ENCODE data around the gene NEK10. TPM values are rescaled to one million over a fixed set of nuclear protein-coding genes. Genes with fewer than 3 reads are reported as not detected.
"Not testable (repeated sequence)": the region's sequence is repeated elsewhere in the genome, so short reads cannot be mapped to it uniquely, and the experiment has no call there.

NEK10 gene
- total RNA-seq, 1 experiment from 2014 or later: 0.66 TPM

DNA sequence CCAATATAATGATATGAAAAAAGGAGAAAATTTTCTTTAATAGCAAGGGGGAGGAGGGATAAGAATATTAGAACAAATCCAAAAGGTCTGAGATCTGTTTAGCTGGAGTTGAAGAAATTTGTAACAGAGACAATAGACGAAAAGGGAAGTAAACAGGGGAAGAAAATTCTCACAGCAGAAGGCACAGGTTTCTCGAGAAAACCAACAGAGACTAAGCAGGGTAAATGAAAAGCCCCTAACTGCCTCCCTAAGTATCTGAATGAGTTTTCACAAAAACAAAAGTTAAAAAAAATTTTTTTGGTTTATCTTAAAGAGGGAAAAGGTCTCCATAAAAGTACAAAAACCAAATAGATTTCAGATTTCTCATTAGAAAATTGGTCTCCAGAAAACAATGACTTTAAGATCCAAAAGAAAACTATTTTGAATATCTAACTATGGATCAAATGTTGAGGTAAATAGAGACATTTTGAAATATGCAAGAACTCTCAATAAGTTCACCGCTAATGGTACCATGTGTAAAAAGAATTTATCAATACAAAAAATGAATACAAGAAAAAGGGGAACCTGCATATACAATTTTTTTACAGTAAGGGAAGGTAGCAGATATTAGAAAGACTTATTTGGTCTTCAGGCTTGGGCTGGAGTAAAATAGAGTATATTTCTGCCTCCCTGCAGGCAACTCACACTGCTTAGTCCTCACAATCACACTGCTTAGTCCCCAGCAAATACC, 23.9 kb upstream of the NEK10 start:
- Histone ChIP-seq H2AFZ (ENCODE audit: low read length) (no peak overlapping the region), H3K23ac (ENCODE audit: insufficient read length, low read depth, low read length) (no peak overlapping the region), H3K4me1 (ENCODE audit: insufficient read depth, low read length) (no peaks in the 10 kb centered on the region), H2BK5ac (ENCODE audit: insufficient read length, low read length) (no peak overlapping the region), H3K79me2 (ENCODE audit: insufficient read depth, low read length) (no peaks in the 10 kb centered on the region), H3T11ph (ENCODE audit: low read length) (no peak overlapping the region), H2BK15ac (ENCODE audit: low read depth, low read length) (no peak overlapping the region), H2AK5ac (ENCODE audit: insufficient read length, low read length) (no peak overlapping the region), H3K79me1 (ENCODE audit: insufficient read depth, low read depth, low read length, poor library complexity, severe bottlenecking) (no peaks in the 10 kb centered on the region), H4K91ac (ENCODE audit: insufficient read length, low read depth, low read length) (no peak overlapping the region), H3K27ac (ENCODE audit: insufficient read length, low read depth, low read length) (no peak overlapping the region), H3K4me2 (ENCODE audit: insufficient read depth, insufficient read length, low read length) (no peak overlapping the region), H4K20me1 (ENCODE audit: control insufficient read depth, insufficient read depth, insufficient read length) (no peaks in the 10 kb centered on the region), H3K23me2 (ENCODE audit: insufficient read length, low read depth, low read length, poor library complexity, severe bottlenecking) (no peaks in the 10 kb centered on the region), H2BK20ac (ENCODE audit: low read depth, low read length, poor library complexity, severe bottlenecking) (no peak overlapping the region), H3K4ac (ENCODE audit: low read depth, low read length) (no peak overlapping the region), H4K8ac (replicated peaks; ENCODE audit: insufficient read length, low read depth, low read length) (no peak overlapping the region), H3K9me3 (ENCODE audit: control insufficient read depth, low read depth, low read length) (no peaks in the 10 kb centered on the region), H3K56ac (ENCODE audit: insufficient read length, low read depth, low read length) (no peak overlapping the region), H3K9ac (ENCODE audit: extremely low read depth, insufficient read length, low read length) (no peak overlapping the region), H4K5ac (ENCODE audit: insufficient read length, low read depth, low read length) (no peak overlapping the region), H3K14ac (ENCODE audit: insufficient read depth, low read length) (no peak overlapping the region), H2BK12ac (ENCODE audit: insufficient read length, low read depth, low read length) (no peak overlapping the region), H2BK120ac (ENCODE audit: low read depth, low read length, poor library complexity, severe bottlenecking) (no peak overlapping the region), H3K27me3 (ENCODE audit: insufficient read depth, low read length) (no peaks in the 10 kb centered on the region), H3K18ac (ENCODE audit: insufficient read length, low read depth, low read length) (no peak overlapping the region)
- no peak overlapping the region for H3K4me3 Mint-ChIP-seq
- H3K27me3 Mint-ChIP-seq (ENCODE audit: low read depth): no peaks in the 10 kb centered on the region
- DNase-seq: no peak
- no CpG with 5 or more reads among the region's 3 CpGs for WGBS (ENCODE audit: extremely low coverage, insufficient read length, low lambda C conversion rate)
- H3K4me1 Mint-ChIP-seq: peaks cover 0 to 4% of the 10 kb centered on the region in 2 experiments; a peak in 1 of 4 replicates
- TF ChIP-seq, protein P1, sequence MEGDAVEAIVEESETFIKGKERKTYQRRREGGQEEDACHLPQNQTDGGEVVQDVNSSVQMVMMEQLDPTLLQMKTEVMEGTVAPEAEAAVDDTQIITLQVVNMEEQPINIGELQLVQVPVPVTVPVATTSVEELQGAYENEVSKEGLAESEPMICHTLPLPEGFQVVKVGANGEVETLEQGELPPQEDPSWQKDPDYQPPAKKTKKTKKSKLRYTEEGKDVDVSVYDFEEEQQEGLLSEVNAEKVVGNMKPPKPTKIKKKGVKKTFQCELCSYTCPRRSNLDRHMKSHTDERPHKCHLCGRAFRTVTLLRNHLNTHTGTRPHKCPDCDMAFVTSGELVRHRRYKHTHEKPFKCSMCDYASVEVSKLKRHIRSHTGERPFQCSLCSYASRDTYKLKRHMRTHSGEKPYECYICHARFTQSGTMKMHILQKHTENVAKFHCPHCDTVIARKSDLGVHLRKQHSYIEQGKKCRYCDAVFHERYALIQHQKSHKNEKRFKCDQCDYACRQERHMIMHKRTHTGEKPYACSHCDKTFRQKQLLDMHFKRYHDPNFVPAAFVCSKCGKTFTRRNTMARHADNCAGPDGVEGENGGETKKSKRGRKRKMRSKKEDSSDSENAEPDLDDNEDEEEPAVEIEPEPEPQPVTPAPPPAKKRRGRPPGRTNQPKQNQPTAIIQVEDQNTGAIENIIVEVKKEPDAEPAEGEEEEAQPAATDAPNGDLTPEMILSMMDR (conservative IDR thresholded peaks at IDR 0.05): no peak
- no peaks in the 10 kb centered on the region for H3K9me3 Mint-ChIP-seq
- H3K36me3 Mint-ChIP-seq (ENCODE audit: insufficient read depth in 1 of 3, low read depth in 3 of 3): peaks cover 17 to 54% (median 47%) of the 10 kb centered on the region in 3 experiments; a peak in 6 of 7 replicates
- H3K27ac Mint-ChIP-seq: peak overlapping the region in 1 of 3 experiments; percentile 89; a peak in 3 of 7 replicates

GRCh38 chr3:27392414-27392813, 23.2 kb upstream of the NEK10 start:
- not testable (repeated sequence) for H3T11ph ChIP-seq (ENCODE audit: low read length); DNase-seq; H3K14ac ChIP-seq (ENCODE audit: insufficient read depth, low read length); H4K5ac ChIP-seq (ENCODE audit: insufficient read length, low read depth, low read length); H3K4me2 ChIP-seq (ENCODE audit: insufficient read depth, insufficient read length, low read length); H2BK12ac ChIP-seq (ENCODE audit: insufficient read length, low read depth, low read length); H3K27me3 ChIP-seq (ENCODE audit: insufficient read depth, low read length); H3K4me1 Mint-ChIP-seq; H4K20me1 ChIP-seq (ENCODE audit: control insufficient read depth, insufficient read depth, insufficient read length); H3K27ac ChIP-seq (ENCODE audit: insufficient read length, low read depth, low read length); H3K9me3 ChIP-seq (ENCODE audit: control insufficient read depth, low read depth, low read length); H3K27me3 Mint-ChIP-seq (ENCODE audit: low read depth); H3K79me2 ChIP-seq (ENCODE audit: insufficient read depth, low read length); H3K9ac ChIP-seq (ENCODE audit: extremely low read depth, insufficient read length, low read length); H4K91ac ChIP-seq (ENCODE audit: insufficient read length, low read depth, low read length); H3K23me2 ChIP-seq (ENCODE audit: insufficient read length, low read depth, low read length, poor library complexity, severe bottlenecking); H2AFZ ChIP-seq (ENCODE audit: low read length); H2AK5ac ChIP-seq (ENCODE audit: insufficient read length, low read length); H2BK20ac ChIP-seq (ENCODE audit: low read depth, low read length, poor library complexity, severe bottlenecking); H4K8ac ChIP-seq (replicated peaks; ENCODE audit: insufficient read length, low read depth, low read length); H3K9me3 Mint-ChIP-seq; H3K79me1 ChIP-seq (ENCODE audit: insufficient read depth, low read depth, low read length, poor library complexity, severe bottlenecking); H3K4me1 ChIP-seq (ENCODE audit: insufficient read depth, low read length); H3K4me3 Mint-ChIP-seq; H2BK120ac ChIP-seq (ENCODE audit: low read depth, low read length, poor library complexity, severe bottlenecking); H3K18ac ChIP-seq (ENCODE audit: insufficient read length, low read depth, low read length); H3K56ac ChIP-seq (ENCODE audit: insufficient read length, low read depth, low read length); H2BK5ac ChIP-seq (ENCODE audit: insufficient read length, low read length); H2BK15ac ChIP-seq (ENCODE audit: low read depth, low read length); H3K23ac ChIP-seq (ENCODE audit: insufficient read length, low read depth, low read length); H3K4ac ChIP-seq (ENCODE audit: low read depth, low read length)
- H3K27ac Mint-ChIP-seq: peak overlapping the region; percentile 20 to 60 (median 35); a peak in 4 of 7 replicates
- H3K36me3 Mint-ChIP-seq (ENCODE audit: insufficient read depth in 1 of 3, low read depth in 3 of 3): peaks cover 20 to 50% (median 46%) of the 10 kb centered on the region in 3 experiments; a peak in 6 of 7 replicates
- no CpG with 5 or more reads among the region's 10 CpGs for WGBS (ENCODE audit: extremely low coverage, insufficient read length, low lambda C conversion rate)

Measured in H9 (cell line).